Transverse colon (tissue), 4 donors: ENCODE data around the gene RELT.

Source experiments
- EP300 ChIP-seq: sonication (generic); formaldehyde crosslinking; IDR thresholded peaks from one replicate; pipeline ENCODE4 v1.6.1; 2017; ENCODE audit warnings: antibody characterized with exemption, low read depth
- POLR2A ChIP-seq: fragments of 450-650 bp; IDR thresholded peaks from one replicate; pipeline ENCODE4 v1.6.1; 2016; ENCODE audit warnings: antibody characterized with exemption, mild to moderate bottlenecking, moderate library complexity
- POLR2AphosphoS5 ChIP-seq, 3 donors: sonication (generic); formaldehyde crosslinking; IDR thresholded peaks; one replicate each; pipeline ENCODE4 v1.6.1; 2016; ENCODE audit warnings: antibody characterized with exemption in 3 of 3
- TF ChIP-seq, protein P1 (sequence below), 5 experiments: fragments of 200-600 bp in 3 of 5; fragments of 450-650 bp in 2 of 5; sonication (generic) in 3 of 5; IDR thresholded peaks; 1 replicate in 2 of 5; 2 replicates in 3 of 5; pipeline ENCODE4 v1.5.1; 2016 to 2017; ENCODE audit warnings: antibody characterized with exemption in 5 of 5, inconsistent platforms in 3 of 5, mild to moderate bottlenecking in 2 of 5, moderate library complexity in 1 of 5

DNA sequence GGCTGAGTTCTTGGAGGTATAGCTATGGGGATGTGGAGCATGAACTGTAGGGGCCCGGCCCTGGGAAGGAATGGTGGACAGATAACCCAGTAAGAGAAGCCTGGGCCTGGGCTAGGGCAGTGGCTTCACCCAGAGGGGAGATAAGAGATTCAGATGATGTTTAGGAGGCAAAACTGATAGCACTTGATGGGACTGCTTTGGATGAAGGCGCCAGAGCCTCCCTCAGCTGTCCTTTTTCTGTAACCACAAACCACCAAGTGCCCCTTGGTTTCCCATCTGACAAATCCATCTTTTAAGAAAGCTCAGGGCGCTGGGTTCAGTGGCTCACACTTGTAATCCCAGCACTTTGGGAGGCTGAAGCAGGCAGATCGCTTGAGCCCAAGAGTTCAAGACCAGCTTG lies 23.4 kb downstream of the RELT start:
- TF ChIP-seq, protein P1, sequence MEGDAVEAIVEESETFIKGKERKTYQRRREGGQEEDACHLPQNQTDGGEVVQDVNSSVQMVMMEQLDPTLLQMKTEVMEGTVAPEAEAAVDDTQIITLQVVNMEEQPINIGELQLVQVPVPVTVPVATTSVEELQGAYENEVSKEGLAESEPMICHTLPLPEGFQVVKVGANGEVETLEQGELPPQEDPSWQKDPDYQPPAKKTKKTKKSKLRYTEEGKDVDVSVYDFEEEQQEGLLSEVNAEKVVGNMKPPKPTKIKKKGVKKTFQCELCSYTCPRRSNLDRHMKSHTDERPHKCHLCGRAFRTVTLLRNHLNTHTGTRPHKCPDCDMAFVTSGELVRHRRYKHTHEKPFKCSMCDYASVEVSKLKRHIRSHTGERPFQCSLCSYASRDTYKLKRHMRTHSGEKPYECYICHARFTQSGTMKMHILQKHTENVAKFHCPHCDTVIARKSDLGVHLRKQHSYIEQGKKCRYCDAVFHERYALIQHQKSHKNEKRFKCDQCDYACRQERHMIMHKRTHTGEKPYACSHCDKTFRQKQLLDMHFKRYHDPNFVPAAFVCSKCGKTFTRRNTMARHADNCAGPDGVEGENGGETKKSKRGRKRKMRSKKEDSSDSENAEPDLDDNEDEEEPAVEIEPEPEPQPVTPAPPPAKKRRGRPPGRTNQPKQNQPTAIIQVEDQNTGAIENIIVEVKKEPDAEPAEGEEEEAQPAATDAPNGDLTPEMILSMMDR (IDR thresholded peaks at IDR 0.05) = no peak
- TF ChIP-seq POLR2A (no peak), EP300 (no peak), POLR2AphosphoS5 (IDR thresholded peaks at IDR 0.05) (no peak)
